Activated T-cell treated with anti-CD3 and anti-CD28 coated beads for 24 hours (primary cell): ENCODE measurements around the gene NAALADL2.
"Not testable (repeated sequence)": the region's sequence is repeated elsewhere in the genome, so short reads cannot be mapped to it uniquely, and the experiment has no call there.

ENCODE experiments used
- DNase-seq: peaks from one replicate; pipeline ENCODE4 v3.0.0-alpha.2; 2020; ENCODE audit warnings: low read depth

The NAALADL2 gene

DNA sequence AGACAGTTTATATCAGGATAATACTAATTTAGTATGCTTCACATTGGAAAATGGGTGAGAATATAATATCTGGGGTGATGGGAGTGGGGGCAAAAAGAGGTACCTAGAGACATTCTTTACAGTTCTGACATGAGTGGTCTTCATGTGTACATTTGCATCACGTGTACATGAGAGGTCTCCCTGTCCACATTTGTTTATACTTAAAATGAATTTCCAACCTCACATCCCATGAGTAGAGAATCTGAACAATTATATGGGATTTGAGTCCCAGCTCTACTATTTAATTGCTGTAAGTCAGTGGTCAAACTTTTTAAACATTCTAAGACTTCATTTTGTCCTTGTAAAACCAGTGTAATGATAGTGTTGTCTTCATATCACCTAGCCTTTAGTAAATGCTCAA is 408.4 kb downstream of the NAALADL2 start:
- DNase-seq: no peak

- no peak for DNase-seq
Observed at GRCh38 chr3:175269394-175269793, 410.3 kb downstream of the NAALADL2 start.

DNA sequence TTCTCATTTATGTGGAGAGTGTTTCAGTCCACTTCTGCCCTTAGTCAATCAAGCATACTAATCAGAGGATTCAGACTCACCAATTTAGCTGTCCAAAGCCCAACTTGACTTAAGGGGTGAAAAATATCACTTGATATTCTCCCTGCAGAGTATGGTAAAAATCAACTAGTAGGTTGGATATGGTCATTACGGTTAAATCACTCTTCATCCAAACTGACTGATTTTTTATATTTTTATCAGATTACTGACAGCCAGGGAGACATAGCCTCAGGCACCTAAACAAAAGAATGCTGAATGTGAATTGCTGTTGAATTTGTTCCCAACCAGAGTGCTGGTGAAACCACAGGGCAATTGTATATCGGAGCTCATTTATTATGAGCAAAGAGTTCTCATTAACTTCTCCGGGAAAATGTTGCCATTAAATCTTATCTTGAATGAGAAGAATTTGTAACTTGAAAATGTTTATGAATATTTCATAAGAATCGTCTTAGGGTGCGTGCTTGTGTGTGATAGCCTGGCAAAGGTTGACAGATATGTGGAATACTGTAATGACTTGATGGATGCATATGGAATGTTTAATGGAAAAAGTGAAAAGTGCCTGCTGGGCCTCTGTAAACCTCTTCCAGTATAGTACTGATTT is 411.2 kb downstream of the NAALADL2 start:
- DNase-seq: no peak

DNA sequence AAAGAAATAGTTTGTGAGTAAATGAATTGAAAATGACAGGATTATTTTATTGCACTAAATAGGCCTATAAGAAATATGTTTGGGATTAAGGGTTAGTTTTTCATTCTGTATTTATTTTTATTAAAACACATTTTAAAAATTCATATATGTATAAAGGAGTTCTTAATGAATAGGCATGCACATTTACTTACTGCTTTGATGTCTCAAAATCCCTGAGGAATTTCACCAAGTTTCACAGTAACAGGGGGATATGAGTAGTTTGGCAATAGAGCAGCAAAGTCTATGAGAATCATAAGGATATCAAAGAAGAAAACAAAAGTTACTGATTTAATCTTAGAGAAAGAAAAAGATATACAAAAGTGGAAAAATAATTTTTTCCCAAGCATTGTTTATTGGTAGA is 411.7 kb downstream of the NAALADL2 start:
- no peak for DNase-seq

DNA sequence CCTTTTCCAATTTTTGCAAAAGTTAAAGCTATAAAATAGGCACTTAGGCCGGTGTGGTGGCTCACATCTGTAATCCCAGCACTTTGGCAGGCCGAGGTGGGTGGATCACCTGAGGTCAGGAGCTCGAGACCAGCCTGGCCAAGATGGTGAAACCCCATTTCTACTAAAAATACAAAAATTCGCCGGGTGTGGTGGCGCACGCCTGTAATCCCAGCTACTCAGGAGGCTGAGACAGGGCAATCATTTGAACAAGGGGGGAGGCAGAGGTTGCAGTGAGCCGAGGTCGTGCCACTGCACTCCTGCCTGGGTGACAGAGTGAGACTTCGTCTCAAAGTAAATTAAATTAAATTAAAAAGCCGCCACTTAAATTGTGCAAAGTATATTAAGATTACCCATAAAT is 412.3 kb downstream of the NAALADL2 start:
- not testable (repeated sequence) for DNase-seq

GRCh38 chr3:175272392-175272791 is 413.3 kb downstream of the NAALADL2 start:
- DNase-seq: no peak

GRCh38 chr3:175273573-175273972 is 414.4 kb downstream of the NAALADL2 start:
- DNase-seq: no peak

GRCh38 chr3:175274056-175274455 is 414.9 kb downstream of the NAALADL2 start:
- no peak for DNase-seq

GRCh38 chr3:175274474-175275218 is 415.5 kb downstream of the NAALADL2 start:
- DNase-seq: no peak

GRCh38 chr3:175278680-175279079 is 419.5 kb downstream of the NAALADL2 start:
- no peak for DNase-seq

- no peak for DNase-seq
Observed at GRCh38 chr3:175279457-175279856, 420.3 kb downstream of the NAALADL2 start.

DNA sequence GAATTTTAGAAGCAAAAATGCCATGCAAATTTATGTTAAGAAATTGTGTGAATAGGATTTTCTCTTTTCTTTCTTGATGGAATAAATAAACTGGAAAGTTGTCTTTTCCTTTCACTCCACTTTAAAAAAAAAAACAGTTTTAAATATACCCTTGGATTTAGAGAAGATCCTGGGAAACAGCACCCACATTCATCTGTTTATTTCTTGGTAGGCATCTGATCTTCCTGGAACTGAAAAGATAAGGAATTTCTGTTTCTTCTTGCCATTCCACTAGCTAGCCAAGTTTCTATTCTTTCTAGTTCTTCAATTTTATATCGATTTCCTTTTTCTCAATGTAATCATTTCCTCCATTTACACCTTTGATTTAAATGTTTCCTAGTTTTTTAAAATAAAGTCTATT is 420.8 kb downstream of the NAALADL2 start:
- DNase-seq: no peak

DNA sequence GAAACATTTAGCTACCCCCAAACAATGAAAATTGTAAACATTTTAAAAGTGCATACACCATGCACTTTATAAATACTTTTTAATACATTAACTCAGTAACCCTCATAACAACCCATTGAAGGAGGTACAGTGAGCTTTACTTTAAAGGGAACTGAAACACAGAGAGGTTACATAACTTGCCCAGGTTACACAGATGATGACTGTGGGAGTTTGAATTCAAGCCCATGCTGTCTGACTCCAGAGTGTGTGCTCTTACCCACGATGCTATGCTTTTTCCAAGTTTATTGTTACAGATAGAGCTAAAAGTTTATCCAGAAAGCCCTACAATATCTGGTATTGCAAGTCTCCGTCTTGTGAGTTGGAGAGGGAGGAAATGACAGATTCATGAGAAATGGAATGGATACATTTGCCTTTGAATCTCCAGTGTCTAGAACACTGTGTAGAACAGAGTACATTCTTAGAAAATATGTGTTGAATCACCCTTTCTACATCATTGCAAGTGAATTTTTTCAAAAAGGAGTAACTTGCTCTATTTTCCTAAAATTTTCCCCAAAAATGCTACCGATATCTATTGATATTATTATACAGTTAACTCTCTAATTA is 428.3 kb downstream of the NAALADL2 start:
- no peak for DNase-seq

GRCh38 chr3:175288621-175289020 is 429.5 kb downstream of the NAALADL2 start:
- DNase-seq: no peak

DNA sequence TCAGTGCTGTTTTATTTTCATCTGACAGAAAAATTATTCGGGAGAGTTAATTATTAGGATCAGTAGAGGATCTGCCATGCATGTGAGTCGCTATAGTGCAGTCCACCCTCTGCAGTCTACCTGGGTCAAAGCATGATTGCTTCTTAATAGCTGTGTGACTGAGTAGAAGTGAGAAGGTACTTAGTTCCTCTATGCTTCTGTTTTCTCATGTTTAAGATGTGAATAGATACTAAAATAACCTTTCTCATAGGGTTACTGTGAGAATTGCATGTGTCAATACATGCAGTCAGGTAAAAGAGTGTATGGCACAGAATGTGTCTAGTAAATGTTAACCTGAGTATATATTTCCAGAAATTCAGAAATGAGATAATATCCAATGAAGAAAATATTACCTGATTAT is 435.7 kb downstream of the NAALADL2 start:
- DNase-seq: no peak

DNA sequence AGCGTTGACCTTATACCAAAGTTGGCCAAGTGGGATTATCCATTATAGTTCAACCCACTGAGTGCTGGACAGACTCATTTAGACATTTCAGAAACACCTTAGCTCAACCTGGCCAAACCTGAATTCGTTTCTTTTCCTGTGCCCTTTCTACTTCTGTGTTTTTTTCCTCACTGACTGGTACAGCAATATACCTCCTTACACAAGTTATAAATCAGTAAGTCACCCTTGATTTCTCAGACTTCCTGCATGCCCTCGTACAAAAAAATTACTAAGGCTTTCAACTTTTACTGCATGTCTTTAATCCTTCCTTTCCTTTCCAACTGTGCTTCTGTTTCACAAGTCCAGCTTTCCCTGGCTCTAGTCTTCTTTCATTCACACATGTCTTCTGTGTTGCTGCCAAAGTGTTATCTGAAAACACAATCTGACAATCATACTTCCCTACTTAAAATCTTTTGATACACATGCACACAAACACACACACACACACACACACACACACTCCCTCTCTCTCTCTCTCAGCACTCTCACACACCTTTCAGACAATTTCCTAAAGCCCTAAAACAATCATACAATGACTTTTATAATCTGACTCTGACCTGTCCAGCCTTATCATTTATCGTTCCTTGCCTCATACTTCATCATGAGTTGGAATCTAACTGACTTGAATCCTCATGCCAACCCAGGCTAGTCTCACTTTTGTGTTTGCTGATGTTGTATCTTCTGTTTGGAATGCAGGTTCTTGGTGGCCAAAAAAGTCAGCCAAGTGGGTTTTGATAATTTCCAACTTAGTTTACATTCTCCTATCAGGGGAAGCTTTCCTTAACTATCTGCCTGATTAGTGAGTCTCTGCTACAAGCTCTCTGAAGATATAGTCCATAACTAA is 436.4 kb downstream of the NAALADL2 start:
- DNase-seq: no peak

DNA sequence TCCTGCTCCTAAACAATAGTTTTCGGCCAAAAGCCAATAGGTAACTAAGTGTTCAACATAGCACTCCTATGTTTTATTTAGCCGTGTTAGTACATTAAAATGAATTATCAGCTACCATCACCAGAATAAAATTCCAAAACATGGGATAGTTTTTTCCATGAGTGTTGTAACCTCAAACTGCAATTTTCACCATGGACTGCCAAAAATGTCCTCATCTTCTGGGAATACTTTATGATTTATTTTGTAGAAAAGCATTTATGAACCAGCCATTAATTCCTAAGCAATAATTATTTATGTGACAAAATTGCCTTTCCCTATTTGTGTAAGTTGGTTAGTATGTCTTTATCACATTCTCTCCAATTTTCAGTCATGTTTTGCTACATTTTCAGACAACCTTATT is 438.1 kb downstream of the NAALADL2 start:
- DNase-seq: no peak

DNA sequence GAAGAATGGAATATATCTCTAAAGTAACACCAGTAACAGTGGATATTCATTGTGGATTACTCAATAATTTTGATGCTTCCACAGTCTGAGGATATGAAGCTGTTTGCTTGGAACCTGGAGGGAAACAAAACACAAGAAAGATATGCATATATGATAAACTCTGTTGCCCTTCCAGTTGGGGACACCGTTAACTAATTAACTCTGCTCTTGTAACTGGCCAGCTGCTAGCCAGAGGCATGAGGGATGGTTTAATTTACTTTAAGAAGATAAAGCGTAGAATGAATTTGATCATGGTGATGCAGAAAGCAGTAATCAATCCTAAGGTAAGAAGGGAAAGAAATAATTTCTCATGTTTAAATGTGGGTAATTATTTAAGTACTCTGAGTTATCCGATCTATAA is 442.6 kb downstream of the NAALADL2 start:
- no peak for DNase-seq

GRCh38 chr3:175304404-175304803 is 445.3 kb downstream of the NAALADL2 start:
- DNase-seq: no peak

DNA sequence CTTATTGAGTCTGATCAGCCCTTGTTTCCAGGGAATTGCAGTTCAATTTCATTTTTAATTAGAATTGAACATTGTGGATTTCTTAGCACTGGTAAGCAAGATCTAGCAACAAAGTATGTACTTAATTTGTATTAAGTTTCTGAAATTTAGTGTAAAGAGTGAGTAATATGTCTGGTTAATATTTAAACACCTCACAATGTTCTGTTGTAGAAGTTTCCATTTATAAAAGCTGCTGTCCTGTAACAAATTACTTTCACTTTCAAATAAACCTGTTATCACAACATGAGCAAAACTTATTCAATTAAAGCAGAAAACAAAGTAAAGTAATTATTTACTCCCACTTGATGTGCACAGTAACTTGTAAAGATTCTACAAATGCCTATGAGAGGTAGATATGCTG is 448.5 kb downstream of the NAALADL2 start:
- DNase-seq: no peak

GRCh38 chr3:175308097-175308496 is 449.0 kb downstream of the NAALADL2 start:
- no peak for DNase-seq

- DNase-seq: no peak
Observed at GRCh38 chr3:175310046-175310445, 450.9 kb downstream of the NAALADL2 start.
